GM10248 (cell line): ENCODE measurements around the gene PHACTR1.

Experiments
- CTCF ChIA-PET: fragments of 300-600 bp; sonication (Branson Sonifier 250); formaldehyde crosslinking; extraction: SDS; loops from one replicate; lab custom pipeline; 2021; ENCODE audit warnings: antibody characterized with exemption; lab: Yijun Ruan, JAX
- POLR2A ChIA-PET: fragments of 350-650 bp; sonication (Branson Sonifier 250); formaldehyde crosslinking; extraction: SDS; loops from one replicate; lab custom pipeline; 2020; ENCODE audit warnings: antibody characterized with exemption; lab: Yijun Ruan, JAX
- DNase-seq: peaks from one replicate; pipeline ENCODE4 v3.0.0; 2012; ENCODE audit errors: extremely low spot score
- TF ChIP-seq, protein P1 (sequence below): IDR thresholded peaks from 2 replicates; pipeline ENCODE4 v1.5.1; 2012; ENCODE audit warnings: mild to moderate bottlenecking, low read depth; ENCODE audit errors: extremely low read depth, missing control alignments, control extremely low read depth

Gene PHACTR1

GRCh38 chr6:13304580-13305260 is 588.2 kb downstream of the PHACTR1 start:
- TF ChIP-seq, protein P1, sequence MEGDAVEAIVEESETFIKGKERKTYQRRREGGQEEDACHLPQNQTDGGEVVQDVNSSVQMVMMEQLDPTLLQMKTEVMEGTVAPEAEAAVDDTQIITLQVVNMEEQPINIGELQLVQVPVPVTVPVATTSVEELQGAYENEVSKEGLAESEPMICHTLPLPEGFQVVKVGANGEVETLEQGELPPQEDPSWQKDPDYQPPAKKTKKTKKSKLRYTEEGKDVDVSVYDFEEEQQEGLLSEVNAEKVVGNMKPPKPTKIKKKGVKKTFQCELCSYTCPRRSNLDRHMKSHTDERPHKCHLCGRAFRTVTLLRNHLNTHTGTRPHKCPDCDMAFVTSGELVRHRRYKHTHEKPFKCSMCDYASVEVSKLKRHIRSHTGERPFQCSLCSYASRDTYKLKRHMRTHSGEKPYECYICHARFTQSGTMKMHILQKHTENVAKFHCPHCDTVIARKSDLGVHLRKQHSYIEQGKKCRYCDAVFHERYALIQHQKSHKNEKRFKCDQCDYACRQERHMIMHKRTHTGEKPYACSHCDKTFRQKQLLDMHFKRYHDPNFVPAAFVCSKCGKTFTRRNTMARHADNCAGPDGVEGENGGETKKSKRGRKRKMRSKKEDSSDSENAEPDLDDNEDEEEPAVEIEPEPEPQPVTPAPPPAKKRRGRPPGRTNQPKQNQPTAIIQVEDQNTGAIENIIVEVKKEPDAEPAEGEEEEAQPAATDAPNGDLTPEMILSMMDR: no peak
- ChIA-PET POLR2A (no interaction called here), CTCF (interaction anchor here (0.7 to 4.7 kb wide), 10 partner anchors 10 to 261 kb away, joined by 3 to 19 read pairs (median 4); partner anchors contain the start of gene TBC1D7)
- peak; percentile 62 for DNase-seq

GRCh38 chr6:13305288-13305687 is 588.7 kb downstream of the PHACTR1 start:
- DNase-seq: no peak
- ChIA-PET CTCF (interaction anchor here (0.7 to 4.7 kb wide), 6 partner anchors 9 to 261 kb away, joined by 3 to 19 read pairs (median 5); partner anchors contain the start of gene TBC1D7), POLR2A (no interaction called here)
- TF ChIP-seq, protein P1: no peak

- ChIA-PET POLR2A (no interaction called here), CTCF (interaction anchor here (2.7 kb wide), 1 partner anchor 23 kb away, joined by 9 read pairs; the partner anchor contains the start of gene TBC1D7)
- DNase-seq: no peak
- TF ChIP-seq, protein P1: no peak
These were observed 589.2 kb downstream of the PHACTR1 start for GRCh38 chr6:13305791-13306190.

GRCh38 chr6:13307508-13307995 is 591.0 kb downstream of the PHACTR1 start:
- POLR2A ChIA-PET: no interaction called here

GRCh38 chr6:13308332-13308731 is 591.8 kb downstream of the PHACTR1 start:
- CTCF ChIA-PET: interaction anchor here (1.5 to 1.8 kb wide), 3 partner anchors 10 to 21 kb away, joined by 4 to 6 read pairs (median 5); no protein-coding TSS in a partner anchor

More at GRCh38 chr6:13307508-13307995, 591.0 kb downstream of the PHACTR1 start:
- CTCF ChIA-PET: interaction anchor here (1.6 kb wide), 1 partner anchor 20 kb away, joined by 4 read pairs; no protein-coding TSS in a partner anchor
- TF ChIP-seq, protein P1: no peak
- no peak for DNase-seq

DNA sequence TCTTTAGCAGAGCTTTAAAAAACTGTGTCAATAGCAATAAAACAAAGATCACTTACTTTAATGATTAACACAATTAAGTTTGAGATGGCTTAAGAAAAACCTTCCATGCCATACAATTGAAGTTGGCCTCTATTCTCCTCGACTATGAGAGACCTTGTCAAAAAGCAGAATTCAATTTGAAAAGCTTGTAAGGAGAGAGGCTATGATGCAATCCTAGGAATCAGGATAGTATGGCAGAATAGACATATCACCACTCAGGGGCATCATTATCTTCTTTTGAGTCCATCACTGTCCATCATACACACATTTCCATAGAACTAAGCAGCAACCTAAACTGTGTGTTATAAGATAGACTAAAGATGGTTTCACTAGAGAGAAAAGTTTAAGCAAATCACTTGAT is 594.6 kb downstream of the PHACTR1 start:
- POLR2A ChIA-PET: no interaction called here

More at GRCh38 chr6:13308332-13308731, 591.8 kb downstream of the PHACTR1 start:
- no peak for DNase-seq
- TF ChIP-seq, protein P1: no peak
- POLR2A ChIA-PET: no interaction called here

More for the DNA sequence above, 594.6 kb downstream of the PHACTR1 start:
- TF ChIP-seq, protein P1: no peak
- CTCF ChIA-PET: interaction anchor here (1.5 to 1.7 kb wide), 3 partner anchors 11 to 17 kb away, joined by 3 to 7 read pairs (median 6); partner anchors contain the start of gene TBC1D7
- no peak for DNase-seq
